Esophagus mucosa (tissue), 1 donor: ENCODE measurements around the gene CIAO2B. TPM values are rescaled to one million over a fixed set of nuclear protein-coding genes. Genes with fewer than 3 reads are reported as not detected.
"Not testable (repeated sequence)": the region's sequence is repeated elsewhere in the genome, so short reads cannot be mapped to it uniquely, and the experiment has no call there.

Source experiments
- ATAC-seq: fragments of 200-7000 bp; cut with Tn5 transposase; one replicate; pipeline ENCODE4 v1.9.1; 2020
- total RNA-seq: library from RNA; stranded (reverse); gene quantifications from one replicate; pipeline ENCODE4 v1.2.4, GENCODE V29; 2023
- donor health status: DM: yes; HTN: yes; CAD: no.

Gene CIAO2B
- total RNA-seq, 1 donor from 2014 or later: 125 TPM

DNA sequence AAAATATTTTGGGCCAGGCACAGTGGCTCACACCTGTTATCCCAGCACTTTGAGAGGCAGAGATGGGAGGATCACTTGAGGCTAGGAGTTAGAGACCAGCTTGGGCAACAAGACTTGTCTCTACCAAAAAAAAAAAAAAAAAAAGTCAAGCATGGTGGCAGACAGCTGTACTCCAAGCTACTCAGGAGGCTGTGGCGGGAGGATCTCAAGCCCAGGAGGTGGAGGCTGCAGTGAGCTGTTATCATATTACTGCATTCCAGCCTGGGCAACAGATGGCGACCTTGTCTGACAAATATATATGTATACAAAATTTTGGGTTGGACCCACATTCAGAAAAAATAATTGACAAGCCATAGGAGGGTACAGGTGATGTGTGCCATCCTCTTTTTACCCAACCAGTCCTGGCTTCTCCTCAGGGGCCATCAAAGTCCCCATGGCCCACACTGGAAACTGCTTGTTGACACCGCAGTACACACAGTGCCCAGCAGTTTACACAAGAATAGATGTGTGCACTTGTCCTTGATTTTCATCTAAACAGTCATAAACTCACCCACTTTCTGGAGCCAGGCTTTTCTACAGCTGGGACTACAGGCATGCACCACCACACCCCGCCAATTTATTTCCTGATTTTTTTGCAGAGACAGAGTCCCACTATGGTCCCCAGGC is 2.8 kb upstream of the CIAO2B start:
- ATAC-seq: no peak

DNA sequence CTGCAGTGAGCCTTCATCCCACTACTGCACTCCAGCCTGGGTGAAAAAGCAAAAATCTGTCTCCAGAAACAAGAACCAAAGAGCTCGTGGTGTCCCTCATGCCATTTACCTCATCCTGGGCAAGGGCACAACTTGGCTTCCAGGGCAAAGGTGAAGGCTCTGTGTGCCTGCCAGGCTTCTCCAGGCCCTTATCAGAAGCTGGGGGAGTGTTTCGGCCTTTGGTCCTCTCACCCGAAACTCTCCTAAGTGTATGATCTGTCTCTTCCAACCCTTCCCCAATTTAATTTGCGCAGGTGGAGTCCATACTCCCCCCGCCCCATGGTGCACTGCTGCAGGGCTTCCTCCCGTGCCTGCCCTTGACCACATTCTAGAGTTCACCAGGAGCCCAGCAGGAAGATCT is 2.3 kb upstream of the CIAO2B start:
- no peak for ATAC-seq

DNA sequence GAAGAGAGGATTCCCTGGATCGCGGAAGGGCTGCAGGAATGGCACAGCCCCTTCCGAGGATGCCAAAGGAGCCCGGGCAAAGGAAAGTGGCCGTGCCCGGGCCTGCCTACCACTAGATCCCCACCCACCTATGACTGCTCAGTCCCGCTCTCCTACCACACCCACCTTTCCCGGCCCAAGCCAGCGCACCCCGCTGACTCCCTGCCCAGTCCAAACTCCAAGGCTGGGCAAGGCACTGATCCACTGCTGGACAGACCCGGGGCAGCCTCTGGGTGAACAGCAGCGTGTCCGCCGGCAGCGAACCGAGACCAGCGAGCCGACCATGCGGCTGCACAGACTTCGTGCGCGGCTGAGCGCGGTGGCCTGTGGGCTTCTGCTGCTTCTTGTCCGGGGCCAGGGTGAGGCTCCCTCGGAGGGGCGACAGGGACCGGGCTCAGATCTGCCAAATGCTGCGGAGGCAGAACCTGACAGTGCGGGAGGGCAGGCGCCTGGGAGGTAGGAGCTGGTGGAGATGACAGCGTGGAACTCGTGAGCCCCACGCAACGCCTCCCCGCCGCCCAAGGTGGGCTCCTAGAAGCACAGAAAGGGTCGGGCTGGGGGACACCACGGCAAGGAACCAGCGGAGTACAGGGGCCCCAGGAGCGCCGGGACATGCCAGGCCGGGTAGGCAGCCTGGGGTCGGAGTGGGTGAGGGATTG is 1.3 kb upstream of the CIAO2B start, which contains the start of gene CES2:
CES2 (plus strand) TSS at position 203 of the 698 bp plus-strand sequence; CDS start at position 323, 120 bp downstream.
- peak; percentile 83 for ATAC-seq

DNA sequence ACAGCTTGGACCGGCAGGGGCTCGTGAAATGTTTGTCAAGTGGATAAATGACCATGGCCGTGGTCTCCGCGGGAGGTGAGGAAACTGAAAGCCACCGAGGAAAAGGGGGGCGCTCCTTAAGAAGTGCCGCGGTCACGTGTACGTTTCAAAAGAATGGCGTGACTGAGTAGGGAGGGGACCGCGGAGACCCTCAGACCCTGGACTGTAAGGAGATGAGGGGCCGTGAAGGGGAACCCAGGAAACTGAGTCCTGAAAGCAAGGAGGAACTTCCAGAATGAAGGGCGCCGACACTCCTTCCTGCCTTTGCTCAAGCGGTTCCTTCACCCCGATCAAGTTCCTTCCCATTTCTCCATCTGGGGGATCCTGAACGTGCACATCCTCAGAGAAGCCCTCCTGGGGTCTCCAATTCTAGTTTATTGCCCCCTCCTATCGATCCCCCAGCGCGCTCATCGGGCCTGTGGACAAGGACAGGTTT is 674 bp upstream of the CIAO2B start:
- not testable (repeated sequence) for ATAC-seq

DNA sequence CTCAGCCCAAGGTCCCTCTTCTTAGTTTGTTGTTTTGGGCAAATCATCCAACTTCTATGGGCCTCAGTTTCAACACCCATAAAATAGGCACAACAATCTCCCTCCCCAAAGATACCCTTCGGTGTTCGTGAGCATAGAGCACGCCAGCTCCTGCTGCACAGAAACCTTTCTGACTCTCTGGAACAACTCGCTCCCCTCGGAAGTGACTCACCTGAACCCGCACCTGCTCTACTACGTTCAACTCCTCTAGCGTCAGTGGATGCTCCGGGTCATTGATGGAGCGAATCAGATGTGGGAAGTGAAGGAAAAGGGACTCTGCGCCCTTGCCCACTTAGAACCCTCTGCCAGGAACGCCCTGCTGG is 445 bp downstream of the CIAO2B start:
- peak; percentile 51 for ATAC-seq

DNA sequence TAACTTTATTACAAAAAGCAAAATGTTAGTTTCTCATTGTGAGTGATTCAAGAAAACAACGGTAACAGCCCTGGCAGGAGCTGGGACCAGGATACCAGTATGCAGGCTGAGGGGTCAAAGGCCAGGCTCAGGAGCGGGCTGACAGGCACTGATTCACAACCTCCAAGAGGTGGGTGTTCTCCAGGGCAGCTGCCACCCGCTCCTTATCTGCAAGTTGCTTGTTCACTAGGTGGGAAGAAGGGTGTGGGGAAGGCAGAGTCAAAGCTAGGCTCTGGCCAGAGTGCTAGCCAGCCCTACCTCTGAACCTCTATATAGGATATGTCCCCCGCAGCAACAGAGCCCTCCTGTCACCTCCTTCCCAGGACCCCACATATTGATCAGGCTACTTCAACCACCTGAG is 2.1 kb downstream of the CIAO2B start:
- no peak for ATAC-seq

DNA sequence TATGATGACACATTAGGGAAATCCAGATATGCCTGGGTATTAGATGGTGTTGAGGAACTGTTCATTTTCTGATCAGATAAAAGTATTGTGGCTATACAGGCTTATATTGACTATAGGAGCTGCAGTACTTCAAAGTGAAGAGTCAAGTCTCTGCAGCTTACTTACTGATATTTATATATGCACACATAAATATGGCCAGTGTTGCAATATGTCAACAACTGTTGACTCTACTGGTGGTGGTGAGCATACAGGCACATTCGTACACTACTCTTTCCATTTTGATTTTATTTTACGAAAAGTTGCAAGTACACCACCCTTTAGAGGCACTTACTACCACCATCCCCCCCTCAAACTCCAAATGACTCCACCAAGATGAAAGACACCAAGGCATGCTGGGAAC is 2.5 kb downstream of the CIAO2B start:
- ATAC-seq: no peak

DNA sequence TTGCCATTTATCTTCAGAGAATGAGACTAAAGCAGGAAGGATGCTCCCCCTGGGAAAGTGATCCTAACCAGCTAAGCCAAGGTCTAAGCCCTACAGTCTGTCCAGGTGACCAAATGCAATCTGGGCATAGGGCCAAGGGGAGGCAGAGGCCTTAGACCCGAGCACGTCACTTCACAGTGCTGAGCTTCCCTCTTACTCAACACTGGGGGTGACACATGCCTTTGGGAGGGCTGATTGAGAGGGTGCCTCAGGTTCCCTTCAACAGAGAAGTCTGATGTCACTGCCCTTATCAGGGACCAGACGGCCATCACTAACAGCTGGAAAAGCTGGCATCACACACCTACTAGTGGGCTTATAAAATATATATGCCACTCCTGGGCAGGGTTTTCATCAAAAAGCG is 4.0 kb downstream of the CIAO2B start:
- peak; percentile 47 for ATAC-seq

DNA sequence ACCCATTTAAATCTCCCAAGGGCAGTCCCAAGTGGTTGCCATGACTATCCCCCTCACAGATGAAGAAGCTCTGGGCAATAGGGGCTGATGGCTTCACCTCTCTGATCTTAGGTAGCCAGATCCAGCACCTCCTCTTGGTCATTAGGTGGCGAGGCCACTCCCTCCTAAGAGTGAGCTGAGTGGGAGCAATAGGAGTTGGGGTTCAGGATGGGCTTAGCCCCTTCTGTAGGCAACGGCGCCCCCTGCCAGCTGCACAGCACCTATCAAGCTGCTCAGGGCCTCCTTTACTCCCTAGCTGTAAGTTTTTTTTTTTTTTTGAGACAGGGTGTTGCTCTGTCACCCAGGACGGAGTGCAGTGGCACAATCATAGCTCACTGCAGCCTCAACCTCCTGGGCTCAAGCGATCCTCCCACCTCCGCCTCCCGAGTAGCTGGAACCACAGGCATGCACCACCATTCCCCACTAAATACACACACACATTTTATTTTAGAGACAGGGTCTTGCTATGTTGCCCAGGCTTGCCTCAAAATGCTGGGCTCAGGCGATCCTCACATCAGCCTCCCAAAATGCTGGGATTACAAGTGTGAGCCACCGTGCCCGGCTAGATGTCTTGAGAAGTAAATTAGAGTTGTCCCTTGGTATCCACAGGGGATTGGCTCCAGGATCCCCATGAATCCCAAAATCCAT is 5.4 kb downstream of the CIAO2B start:
- ATAC-seq: peak; percentile 33

DNA sequence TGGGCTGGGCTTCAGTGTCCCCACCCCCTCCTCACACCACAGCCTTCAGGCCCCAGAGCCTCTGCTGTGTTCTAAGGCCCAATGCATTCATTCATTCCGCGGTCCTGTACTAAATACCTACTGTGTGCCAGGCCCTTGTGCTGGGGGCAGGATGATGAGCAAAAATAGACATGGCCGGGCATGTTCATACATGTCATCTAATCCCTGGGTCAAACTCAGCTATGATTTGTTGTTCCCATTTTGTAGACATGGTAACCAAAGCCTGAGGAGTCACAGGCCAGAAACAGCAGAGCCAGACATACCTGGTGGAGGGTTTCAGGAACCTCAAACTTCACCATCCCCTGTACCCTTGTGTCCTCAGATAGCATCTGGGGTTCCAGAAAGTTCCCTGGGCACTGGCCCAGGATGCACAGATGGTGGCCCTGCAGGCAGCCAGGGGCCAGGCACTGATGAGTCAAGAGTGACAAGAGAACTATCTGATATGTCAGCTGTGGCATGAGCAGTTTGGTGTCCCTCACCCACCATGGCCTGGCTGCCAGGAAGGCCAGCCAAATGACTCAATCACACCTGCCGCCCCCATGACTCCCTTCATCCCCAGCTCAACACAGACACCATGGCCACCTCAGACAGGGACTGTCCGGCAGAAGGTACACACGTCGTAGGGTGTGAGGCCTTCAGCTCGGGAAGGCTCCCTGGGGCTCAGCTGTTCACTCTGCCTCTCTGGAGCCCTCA is 6.1 kb downstream of the CIAO2B start:
- ATAC-seq: peak; percentile 0

DNA sequence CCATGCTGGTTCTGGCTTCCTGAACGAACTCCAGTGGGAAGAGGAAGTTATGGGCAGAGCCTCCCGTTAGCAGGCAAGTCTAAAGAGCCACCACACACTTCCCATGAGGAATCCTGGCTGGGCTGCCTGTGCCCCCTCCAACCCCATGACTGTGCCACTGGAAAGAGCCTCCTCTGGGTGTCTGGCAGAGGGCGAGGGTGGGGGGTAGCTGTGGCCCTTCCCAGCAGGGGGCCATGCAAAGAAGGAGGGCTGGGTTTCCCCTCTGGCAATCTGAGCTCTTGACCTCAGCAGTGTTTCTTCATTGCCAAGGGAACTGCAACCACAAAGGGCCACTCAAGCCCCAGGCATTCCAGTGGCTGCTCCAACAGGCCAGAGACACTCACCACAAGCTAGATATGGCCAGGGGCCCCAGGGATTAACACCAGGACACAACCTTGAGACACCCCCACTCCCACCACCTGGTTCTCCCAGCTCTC is 7.2 kb downstream of the CIAO2B start:
- ATAC-seq: no peak

DNA sequence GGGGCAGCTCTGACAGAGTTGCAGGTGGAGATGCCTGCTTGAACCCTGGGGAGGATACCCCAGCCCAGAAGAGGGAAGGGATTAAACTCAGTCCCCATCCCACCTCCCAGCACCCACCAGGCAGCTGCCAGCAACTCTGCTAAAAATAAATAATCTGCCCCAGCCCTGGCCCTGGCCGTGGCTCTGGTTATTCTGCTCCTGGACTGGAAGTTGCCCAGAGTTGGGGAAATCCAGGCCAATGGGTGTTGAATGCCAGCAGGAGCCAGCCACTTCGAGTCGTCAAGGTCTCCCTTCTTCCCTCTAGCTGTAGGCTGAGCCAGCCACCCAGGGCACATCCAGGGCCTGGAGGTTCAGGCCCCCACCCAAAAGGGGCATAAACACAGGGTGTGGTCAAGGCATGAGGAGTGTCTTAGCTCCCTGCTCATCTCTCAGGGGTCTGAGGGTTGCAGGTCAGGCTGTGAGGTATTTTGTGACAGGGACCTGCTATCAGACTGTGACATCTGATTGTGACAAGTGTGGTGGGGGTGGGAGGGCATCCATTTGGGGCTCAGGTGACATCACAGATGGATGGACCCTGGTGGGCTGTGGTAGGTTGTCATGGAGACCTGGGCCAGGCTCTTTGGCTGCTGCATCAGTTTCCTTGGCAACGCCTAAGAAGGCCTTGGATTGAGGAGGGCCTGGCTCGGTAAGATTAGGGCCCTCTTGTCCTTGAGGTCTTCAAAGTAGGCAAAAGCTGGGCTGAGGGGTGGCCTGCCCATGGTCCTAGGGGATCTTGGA is 7.8 kb downstream of the CIAO2B start:
- ATAC-seq: no peak

DNA sequence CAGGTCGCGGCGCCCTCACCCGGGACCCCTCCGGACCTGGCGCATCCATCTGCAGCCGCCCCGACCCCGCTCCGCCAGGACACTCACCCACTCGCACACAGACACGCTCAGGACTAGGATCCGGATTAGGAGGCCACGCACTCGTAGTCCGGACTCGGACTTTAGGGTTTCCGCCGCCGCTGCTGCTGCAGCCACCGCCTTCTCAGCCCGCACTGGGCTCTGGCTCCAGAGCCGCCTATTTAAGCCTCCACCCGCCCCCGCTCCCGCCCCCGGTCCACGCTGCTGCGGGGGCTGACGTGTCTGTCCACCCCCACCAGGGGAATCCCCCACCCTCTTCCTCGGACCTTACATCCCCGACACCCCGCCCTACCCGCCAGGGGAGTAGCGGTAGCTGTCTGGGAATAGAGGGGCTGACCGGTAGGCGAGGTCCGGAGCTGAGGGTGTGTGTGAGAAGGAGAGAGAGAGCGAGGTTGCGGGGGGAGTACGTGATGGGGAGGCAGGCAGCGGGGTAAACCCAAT is 8.8 kb downstream of the CIAO2B start, which contains the start of gene RRAD:
RRAD (minus strand) TSS at position 214 of the 519 bp plus-strand sequence. CDS start 356 bp downstream, outside the sequence.
- no peak for ATAC-seq

DNA sequence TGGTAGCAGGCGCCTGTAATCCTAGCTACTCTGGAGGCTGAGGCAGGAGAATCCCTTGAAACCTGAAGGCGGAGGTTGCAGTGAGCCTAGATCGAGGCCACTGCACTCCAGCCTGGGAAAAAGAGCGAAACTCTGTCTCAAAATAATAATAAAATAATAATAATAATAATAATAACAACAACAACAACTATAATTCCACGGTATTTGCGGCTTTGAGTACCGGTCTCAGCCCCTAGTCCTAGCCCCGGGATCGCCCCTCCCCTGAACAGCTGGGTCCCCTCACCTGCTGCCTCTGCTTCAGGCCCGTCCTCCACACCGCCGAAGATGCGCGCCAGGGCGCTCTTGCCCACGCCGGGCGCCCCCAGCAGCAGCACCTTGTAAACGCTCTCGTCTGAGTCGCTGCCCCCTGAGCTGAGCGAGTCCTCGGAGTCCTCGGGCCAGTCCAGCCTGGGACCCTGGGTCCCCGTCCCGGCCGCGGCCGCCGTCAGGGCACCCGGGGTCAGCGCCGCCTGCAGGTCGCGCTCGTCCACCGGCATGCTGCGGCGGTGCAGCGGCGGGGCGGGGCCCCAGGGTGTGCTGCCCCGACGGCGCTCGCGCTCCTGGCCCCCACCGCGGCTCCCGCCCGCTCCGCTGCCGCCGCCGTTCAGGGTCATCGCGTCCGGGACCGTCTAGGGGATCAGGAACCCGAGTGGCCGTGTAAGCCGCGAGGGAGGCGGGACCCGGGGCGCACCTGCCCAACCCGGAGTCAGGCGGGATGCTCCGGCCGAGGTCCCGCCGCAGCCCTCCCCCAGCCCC is 9.5 kb downstream of the CIAO2B start:
- ATAC-seq: peak; percentile 41

DNA sequence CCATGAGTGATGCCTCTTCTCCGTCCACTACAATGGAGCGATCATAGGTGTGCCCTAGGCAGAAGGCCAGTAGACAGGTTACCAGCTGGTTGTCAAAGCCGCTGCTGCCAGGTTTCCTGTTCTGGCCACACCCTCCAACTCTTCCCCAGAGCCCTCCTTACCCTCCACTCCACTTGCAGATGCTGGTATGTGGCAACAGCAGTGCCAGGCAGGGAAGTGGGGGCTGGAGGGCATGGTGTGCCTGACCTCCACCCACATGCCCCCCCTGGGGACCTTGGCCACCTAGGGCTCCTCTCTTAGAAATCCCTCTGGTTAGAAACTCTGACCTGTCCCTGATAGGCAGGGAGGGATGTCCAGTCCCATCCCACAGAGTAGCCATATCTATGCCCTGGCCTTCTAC is 10.3 kb downstream of the CIAO2B start:
- peak; percentile 56 for ATAC-seq

DNA sequence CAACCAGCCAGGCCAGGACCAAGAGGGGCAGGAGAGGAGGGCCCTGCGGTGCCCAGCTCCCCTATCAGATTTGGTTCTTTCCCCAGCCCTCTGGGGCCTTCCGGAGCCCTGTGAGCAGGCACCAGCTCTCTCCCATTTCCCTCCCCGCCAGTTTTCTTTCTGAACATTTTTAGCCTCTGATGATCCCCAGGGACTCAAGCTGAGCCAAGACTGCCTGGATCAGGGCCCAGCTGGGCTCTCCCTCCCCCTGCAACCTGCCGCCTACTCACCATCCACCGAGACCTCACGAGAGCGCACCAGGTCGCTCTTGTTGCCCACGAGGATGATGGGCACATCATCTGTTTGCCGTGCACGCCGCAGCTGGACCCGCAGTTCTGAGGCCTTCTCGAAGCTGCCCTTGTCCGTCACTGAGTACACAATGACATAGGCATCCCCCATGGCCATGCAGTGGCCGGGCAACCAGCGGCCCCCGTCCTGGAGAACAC is 10.9 kb downstream of the CIAO2B start:
- no peak for ATAC-seq

DNA sequence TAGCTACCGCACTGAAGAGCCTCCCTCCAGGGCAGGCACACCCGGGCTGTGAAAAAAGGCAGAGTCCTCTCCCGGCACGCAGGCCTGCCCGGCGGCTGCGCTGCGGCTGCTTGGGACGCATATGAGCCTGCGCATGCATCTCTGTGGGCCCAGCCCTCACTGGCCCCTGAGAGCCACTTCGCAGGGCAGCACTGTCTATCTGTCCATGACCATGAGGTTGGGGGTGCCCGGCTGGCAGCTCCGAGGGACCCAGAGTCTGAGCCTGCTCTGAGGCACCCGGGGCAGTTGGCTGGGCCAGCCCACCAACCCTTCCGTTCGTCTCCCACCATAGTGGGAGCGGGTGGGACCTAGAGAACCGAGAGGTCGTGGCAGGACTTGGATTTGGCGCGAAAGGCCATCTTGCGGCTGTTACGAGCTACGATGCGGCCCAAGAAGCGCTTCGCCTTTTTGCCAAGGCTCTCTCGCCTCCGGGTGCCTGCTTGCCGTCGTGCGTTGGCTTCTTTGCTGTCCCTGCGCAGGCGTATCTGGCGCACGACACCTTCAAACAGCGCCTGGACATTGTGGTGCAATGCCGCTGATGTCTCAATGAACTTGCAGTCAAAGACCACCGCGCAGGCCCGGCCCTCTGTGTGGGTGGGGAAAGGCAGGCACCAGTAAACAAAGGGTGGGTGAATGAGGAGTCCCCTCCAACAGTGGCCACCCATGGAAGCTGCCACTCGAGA is 12.3 kb downstream of the CIAO2B start:
- no peak for ATAC-seq

DNA sequence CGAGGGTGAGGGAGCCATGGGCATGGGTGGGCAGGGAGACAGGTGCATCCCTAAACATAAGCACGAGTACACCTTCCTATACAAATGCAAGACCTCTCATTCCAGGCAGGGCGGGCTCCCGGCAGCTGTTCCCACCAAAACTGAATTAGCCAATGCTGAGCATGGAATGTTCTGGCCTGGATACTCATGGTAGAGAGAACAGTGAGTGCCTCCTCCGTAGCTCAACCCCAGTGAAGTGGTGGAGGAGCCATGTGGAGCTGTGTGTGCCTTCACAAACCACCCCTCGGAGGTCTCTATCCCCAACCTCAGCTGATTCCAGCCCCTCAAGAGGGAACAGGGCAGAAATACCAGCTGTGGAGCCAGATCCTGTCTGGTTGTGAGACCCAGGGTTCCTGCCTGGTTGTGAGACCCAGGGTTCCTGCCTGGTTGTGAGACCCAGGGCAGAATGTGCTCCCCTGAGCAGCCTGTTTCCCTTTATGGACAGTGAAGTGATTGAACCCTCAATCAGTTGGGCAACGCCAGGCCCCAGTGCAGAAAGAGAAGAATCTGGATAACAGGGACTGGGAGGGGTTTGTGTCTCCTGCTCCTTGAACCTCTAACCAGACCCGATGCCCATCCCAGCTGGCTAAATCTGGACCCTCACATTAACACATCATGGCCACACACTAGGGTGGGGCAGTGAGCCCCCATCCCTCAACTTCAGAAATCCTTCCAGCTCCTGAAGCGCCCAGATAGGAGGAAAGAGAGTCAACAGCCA is 13.1 kb downstream of the CIAO2B start:
- ATAC-seq: no peak

DNA sequence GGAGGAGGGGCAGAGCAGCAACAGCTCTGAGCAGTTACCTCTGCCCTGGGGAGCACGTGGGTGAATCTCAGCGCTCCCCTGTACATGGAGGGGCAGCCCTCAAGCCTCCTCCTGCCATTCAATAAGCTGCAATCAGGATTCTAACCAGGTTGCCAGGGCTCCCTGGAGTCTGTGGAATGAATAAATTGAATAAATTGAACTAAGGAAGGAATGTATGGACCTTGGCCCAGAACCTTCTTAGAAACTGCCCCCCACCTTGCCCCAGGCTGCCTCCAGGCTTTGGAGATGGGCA is 14.0 kb downstream of the CIAO2B start:
- no peak for ATAC-seq
